Measurements from ENCODE around the gene YPEL5. TPM values are rescaled to one million over a fixed set of nuclear protein-coding genes. Genes with fewer than 3 reads are reported as not detected.

The YPEL5 gene
- total RNA-seq, 2 donors from 2014 or later: 83.9 to 103 TPM

DNA sequence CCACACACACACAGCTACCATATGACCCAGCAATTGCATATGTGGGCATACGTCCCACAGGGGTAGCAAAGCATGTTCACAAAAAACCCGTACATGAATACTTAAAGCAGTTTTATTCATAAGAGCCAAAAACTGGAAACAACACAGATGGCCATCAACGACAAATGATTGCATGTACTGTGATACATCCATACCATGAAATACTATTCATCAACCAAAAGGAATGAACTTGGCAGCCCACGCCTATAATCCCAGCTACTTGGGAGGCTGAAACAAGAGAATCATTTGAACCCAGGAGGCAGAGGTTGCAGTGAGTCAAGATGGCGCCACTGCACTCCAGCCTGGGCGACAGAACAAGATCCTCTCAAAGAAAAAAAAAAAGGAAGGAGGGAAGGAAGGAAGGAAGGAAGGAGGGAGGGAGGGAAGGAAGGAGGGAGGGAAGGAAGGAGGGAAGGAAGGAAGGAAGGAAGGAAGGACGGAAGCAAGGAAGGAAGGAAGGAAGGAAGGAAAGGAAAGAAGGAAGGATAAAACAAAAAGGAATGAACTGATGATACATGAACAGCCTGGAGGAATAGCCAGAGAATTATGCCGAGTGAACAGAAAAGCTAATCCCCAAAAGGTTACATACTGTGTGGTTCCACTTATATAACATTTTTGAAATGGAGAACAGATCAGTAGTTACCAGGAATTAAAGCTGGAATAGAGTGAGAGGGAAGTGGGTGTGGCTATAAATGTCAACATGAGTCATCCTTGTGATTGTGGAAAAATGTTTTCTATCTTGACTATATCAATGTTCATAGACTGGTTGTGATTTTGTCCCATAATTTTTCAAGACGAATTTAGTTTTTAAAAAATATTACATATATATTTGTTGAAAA, 19.6 kb upstream of the YPEL5 start:
- TF ChIP-seq, protein P1, sequence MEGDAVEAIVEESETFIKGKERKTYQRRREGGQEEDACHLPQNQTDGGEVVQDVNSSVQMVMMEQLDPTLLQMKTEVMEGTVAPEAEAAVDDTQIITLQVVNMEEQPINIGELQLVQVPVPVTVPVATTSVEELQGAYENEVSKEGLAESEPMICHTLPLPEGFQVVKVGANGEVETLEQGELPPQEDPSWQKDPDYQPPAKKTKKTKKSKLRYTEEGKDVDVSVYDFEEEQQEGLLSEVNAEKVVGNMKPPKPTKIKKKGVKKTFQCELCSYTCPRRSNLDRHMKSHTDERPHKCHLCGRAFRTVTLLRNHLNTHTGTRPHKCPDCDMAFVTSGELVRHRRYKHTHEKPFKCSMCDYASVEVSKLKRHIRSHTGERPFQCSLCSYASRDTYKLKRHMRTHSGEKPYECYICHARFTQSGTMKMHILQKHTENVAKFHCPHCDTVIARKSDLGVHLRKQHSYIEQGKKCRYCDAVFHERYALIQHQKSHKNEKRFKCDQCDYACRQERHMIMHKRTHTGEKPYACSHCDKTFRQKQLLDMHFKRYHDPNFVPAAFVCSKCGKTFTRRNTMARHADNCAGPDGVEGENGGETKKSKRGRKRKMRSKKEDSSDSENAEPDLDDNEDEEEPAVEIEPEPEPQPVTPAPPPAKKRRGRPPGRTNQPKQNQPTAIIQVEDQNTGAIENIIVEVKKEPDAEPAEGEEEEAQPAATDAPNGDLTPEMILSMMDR (IDR thresholded peaks at IDR 0.05): no peak
- no peak for ATAC-seq (ENCODE audit: insufficient number of reproducible peaks, low FRiP score, low read depth)

DNA sequence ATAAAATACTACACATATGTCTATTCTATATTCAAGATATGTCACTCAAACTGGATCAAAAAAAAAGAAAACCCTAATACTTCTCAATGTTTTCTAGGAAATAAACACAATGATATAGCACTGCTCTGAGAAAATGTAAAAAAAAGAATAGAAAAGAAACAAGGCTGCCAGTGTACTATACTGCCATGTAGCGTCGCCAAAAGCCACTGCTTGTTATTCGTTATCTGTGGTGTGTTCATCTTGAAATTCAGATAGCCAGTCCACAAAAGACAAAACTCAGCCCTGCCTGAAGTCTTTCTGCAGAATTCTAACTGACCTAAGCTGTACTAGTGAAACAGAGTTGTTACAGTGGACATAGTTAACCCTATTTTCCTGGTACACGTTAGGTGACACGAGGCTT, 12.2 kb upstream of the YPEL5 start:
- H3K27me3 ChIP-seq (replicated peaks; ENCODE audit: insufficient read depth): no peaks in the 10 kb centered on the region
- DNase-seq (ENCODE audit: low spot score) (no peak), ATAC-seq (ENCODE audit: insufficient number of reproducible peaks, low FRiP score, low read depth) (no peak)
- no peak overlapping the region for H3K27ac ChIP-seq
- H3K4me3 ChIP-seq: no peak overlapping the region
- TF ChIP-seq, protein P1 (IDR thresholded peaks at IDR 0.05): no peak
- H3K4me1 ChIP-seq (ENCODE audit: control insufficient read depth in 1 of 2, low read depth in 2 of 2): no peaks in the 10 kb centered on the region
- no peaks in the 10 kb centered on the region for H3K36me3 ChIP-seq
- no peaks in the 10 kb centered on the region for H3K9me3 ChIP-seq

More for the DNA sequence above, 19.6 kb upstream of the YPEL5 start:
- H3K4me3 ChIP-seq: no peak overlapping the region
- H3K36me3 ChIP-seq: no peaks in the 10 kb centered on the region
- no peaks in the 10 kb centered on the region for H3K9me3 ChIP-seq
- H3K4me1 ChIP-seq (ENCODE audit: control insufficient read depth in 1 of 2, low read depth in 2 of 2): no peaks in the 10 kb centered on the region
- no peak for DNase-seq (ENCODE audit: low spot score)
- H3K27me3 ChIP-seq (replicated peaks; ENCODE audit: insufficient read depth): no peaks in the 10 kb centered on the region
- H3K27ac ChIP-seq: no peak overlapping the region

DNA sequence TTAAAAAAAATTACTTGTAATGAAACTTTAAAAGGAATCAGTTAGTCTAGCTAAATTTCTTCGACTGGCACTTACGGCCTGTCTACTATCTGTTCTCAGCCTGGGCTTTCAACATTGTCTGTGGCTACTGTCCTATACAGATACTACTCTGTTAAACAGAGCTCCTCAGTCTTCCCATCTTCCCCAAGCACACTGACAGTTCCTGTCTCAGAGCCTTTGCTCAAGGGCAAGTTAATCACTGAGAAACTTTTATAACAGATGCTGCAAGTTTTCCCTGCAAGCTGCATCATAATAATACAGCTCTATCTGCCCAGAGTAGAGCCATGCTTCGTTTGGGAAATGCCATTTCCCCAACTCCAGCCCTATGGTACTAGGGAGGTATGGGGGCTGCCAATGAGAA, 11.3 kb upstream of the YPEL5 start:
- H3K36me3 ChIP-seq: no peaks in the 10 kb centered on the region
- no peak overlapping the region for H3K27ac ChIP-seq
- ATAC-seq (ENCODE audit: insufficient number of reproducible peaks, low FRiP score, low read depth) (no peak), DNase-seq (ENCODE audit: low spot score) (no peak)
- TF ChIP-seq, protein P1 (IDR thresholded peaks at IDR 0.05): no peak
- H3K9me3 ChIP-seq: no peaks in the 10 kb centered on the region
- H3K4me1 ChIP-seq (ENCODE audit: control insufficient read depth in 1 of 2, low read depth in 2 of 2): no peaks in the 10 kb centered on the region
- no peaks in the 10 kb centered on the region for H3K27me3 ChIP-seq (replicated peaks; ENCODE audit: insufficient read depth)
- H3K4me3 ChIP-seq: no peak overlapping the region

DNA sequence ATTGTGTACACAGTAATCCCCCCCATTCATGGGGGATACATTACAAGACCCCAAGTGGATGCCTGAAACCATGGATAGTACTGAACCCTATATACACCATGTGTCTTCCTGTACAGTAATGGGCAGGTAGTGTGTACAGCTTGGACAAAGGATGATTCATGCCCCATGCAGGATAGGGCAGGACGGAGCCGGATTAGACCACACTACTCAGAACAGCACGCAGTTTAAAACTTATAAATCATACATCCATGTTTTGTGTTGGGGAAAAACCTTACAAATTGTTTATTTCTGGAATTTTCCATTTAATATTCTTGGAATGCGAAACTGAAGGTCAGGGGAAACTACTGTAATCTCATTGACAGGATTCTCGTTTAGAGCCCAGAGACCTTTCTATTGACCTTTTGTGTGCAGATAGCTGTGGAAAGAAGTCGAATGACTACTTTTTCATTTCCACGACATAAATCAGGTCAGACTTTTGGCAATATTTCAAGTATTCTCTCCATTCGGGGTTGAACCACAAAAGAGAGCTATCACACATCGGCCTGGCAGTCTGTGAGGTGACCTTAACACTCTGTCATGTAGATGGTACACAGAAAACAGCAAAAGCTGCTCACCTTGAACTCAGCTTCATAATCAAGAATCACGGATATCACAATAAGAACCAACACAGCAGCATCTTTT, 9.9 kb upstream of the YPEL5 start:
- Histone ChIP-seq H3K9me3 (no peaks in the 10 kb centered on the region), H3K27me3 (replicated peaks; ENCODE audit: insufficient read depth) (no peaks in the 10 kb centered on the region), H3K4me3 (no peak overlapping the region), H3K27ac (no peak overlapping the region), H3K4me1 (ENCODE audit: control insufficient read depth in 1 of 2, low read depth in 2 of 2) (no peaks in the 10 kb centered on the region), H3K36me3 (no peaks in the 10 kb centered on the region)
- ATAC-seq (ENCODE audit: insufficient number of reproducible peaks, low FRiP score, low read depth) (no peak), DNase-seq (ENCODE audit: low spot score) (no peak)
- TF ChIP-seq, protein P1 (IDR thresholded peaks at IDR 0.05): no peak

DNA sequence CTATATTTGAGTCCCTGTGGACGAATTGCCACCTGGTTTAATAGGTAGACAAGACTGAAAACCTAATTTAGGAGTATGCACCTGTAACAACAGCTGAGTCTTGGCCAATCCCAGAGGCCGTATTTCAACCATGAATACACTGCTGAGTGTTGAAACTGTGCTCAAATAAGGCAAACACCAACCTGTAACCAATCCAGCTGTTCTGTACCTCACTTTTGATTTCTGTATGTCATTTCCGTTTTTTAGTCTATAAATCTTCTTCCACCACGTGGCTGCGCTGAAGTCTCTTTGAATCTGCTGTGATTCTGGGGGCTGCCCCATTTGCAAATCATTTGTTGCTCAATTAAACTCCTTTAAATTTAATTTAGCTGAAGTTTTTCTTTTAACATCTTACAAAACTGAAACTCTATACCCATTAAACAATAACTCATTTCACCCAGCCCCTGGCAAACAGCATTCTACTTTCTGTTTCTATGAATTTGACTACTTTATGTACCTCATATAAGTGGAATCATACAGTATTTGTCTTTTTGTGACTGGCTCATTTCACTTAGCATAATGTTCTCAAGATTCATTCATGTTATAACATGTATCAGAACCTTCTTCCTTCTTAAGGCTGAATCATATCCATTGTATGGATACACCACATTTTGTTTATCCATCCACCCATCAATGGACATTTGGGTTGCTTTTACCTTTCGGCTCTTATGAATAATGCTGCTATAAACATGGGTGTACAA, 7.5 kb upstream of the YPEL5 start:
- no peaks in the 10 kb centered on the region for H3K27me3 ChIP-seq (replicated peaks; ENCODE audit: insufficient read depth)
- DNase-seq (ENCODE audit: low spot score): no peak
- no peak for ATAC-seq (ENCODE audit: insufficient number of reproducible peaks, low FRiP score, low read depth)

More for the DNA sequence above, 7.5 kb upstream of the YPEL5 start:
- no peaks in the 10 kb centered on the region for H3K36me3 ChIP-seq
- H3K4me1 ChIP-seq (ENCODE audit: control insufficient read depth in 1 of 2, low read depth in 2 of 2): no peaks in the 10 kb centered on the region
- TF ChIP-seq, protein P1 (IDR thresholded peaks at IDR 0.05): no peak
- no peak overlapping the region for H3K27ac ChIP-seq
- H3K9me3 ChIP-seq: no peaks in the 10 kb centered on the region
- H3K4me3 ChIP-seq: no peak overlapping the region
